Ascending aorta (tissue), 2 donors: Measurements from ENCODE around the gene RYR1. TPM values are rescaled to one million over a fixed set of nuclear protein-coding genes. Genes with fewer than 3 reads are reported as not detected.
"Not testable (repeated sequence)": the region's sequence is repeated elsewhere in the genome, so short reads cannot be mapped to it uniquely, and the experiment has no call there.

Experiments
- DNase-seq, 2 donors: peaks; one replicate each; pipeline ENCODE4 v3.0.0-alpha.2; 2019; ENCODE audit warnings: low spot score in 2 of 2
- H3K27ac ChIP-seq, 2 donors: fragments of 200-600 bp; sonication (generic); one replicate each; pipeline ENCODE4 v1.5.1; 2016 to 2017; ENCODE audit warnings: mild to moderate bottlenecking in 1 of 2
- H3K27me3 ChIP-seq: fragments of 200-600 bp; sonication (generic); one replicate; pipeline ENCODE4 v1.5.1; 2017
- H3K36me3 ChIP-seq, 2 donors: fragments of 200-600 bp; sonication (generic); one replicate each; pipeline ENCODE4 v1.5.1; 2016
- H3K4me1 ChIP-seq, 2 donors: fragments of 200-600 bp; sonication (generic); one replicate each; pipeline ENCODE4 v1.5.1; 2016 to 2017; ENCODE audit warnings: mild to moderate bottlenecking in 1 of 2
- H3K4me3 ChIP-seq, 2 donors: fragments of 200-600 bp; sonication (generic); one replicate each; pipeline ENCODE4 v1.5.1; 2016 to 2017; ENCODE audit warnings: mild to moderate bottlenecking in 1 of 2
- H3K9me3 ChIP-seq, 2 donors: fragments of 200-600 bp; sonication (generic); one replicate each; pipeline ENCODE4 v1.5.1; 2016
- CTCF ChIP-seq, 3 experiments: fragments of 200-600 bp in 2 of 3; fragments of 450-650 bp in 1 of 3; sonication (generic) in 2 of 3; IDR thresholded peaks; one replicate each; pipeline ENCODE4 v1.5.1; 2016 to 2019; ENCODE audit warnings: antibody characterized with exemption in 3 of 3, mild to moderate bottlenecking in 1 of 3, moderate library complexity in 1 of 3
- intact Hi-C: fragments of 100-400 bp; cut with DNase I; formaldehyde crosslinking; loops from one replicate; pipeline ENCODE4 v1.15.1; 2023
- total RNA-seq: library from RNA; depleted of rRNA; stranded (reverse); fragments of >200 nt; gene quantifications from one replicate; pipeline ENCODE4 v1.1.0, GENCODE V29; 2016

RYR1 gene
- total RNA-seq, 1 donor from 2014 or later = 1.5 TPM

- no peak for TF ChIP-seq CTCF (IDR thresholded peaks at IDR 0.05)
- Histone ChIP-seq H3K9me3 (no peaks in the 10 kb centered on the region), H3K27me3 (no peaks in the 10 kb centered on the region), H3K36me3 (no peaks in the 10 kb centered on the region), H3K27ac (no peak overlapping the region), H3K4me3 (no peak overlapping the region), H3K4me1 (peaks cover 0 to 7% of the 10 kb centered on the region in 2 donors)
- intact Hi-C loops = loop anchor here (2.0 to 10.0 kb wide), 2 partner anchors 349 to 385 kb away; partner anchors contain the start of genes MRPS12, NFKBIB, SARS2 and SIRT2
- no peak for DNase-seq
These were observed 112.1 kb downstream of the RYR1 start for GRCh38 chr19:38545596-38545995.

- peaks cover 0 to 7% of the 10 kb centered on the region in 2 donors for H3K4me1 ChIP-seq
- intact Hi-C loops = loop anchor here (10.0 kb wide), 1 partner anchor 347 kb away; the partner anchor contains the start of genes NFKBIB and SIRT2
- H3K27ac ChIP-seq = no peak overlapping the region
- no peak for DNase-seq
- H3K4me3 ChIP-seq = no peak overlapping the region
- H3K36me3 ChIP-seq = no peaks in the 10 kb centered on the region
- no peaks in the 10 kb centered on the region for H3K27me3 ChIP-seq
- no peak for TF ChIP-seq CTCF (IDR thresholded peaks at IDR 0.05)
- no peaks in the 10 kb centered on the region for H3K9me3 ChIP-seq
These were observed 113.9 kb downstream of the RYR1 start for GRCh38 chr19:38547421-38547820.

- Histone ChIP-seq H3K27me3 (no peaks in the 10 kb centered on the region), H3K9me3 (no peaks in the 10 kb centered on the region), H3K4me3 (no peak overlapping the region), H3K4me1 (peaks cover 0 to 7% of the 10 kb centered on the region in 2 donors), H3K36me3 (no peaks in the 10 kb centered on the region), H3K27ac (no peak overlapping the region)
- no peak for DNase-seq
- TF ChIP-seq CTCF (IDR thresholded peaks at IDR 0.05) = no peak
- intact Hi-C loops = loop anchor here (10.0 kb wide), 1 partner anchor 346 kb away; the partner anchor contains the start of genes NFKBIB and SIRT2
These were observed 115.6 kb downstream of the RYR1 start for GRCh38 chr19:38549061-38549460.

- no peaks in the 10 kb centered on the region for H3K4me1 ChIP-seq
- DNase-seq = no peak
- no peak overlapping the region for H3K4me3 ChIP-seq
- no peak overlapping the region for H3K27ac ChIP-seq
- H3K27me3 ChIP-seq = no peaks in the 10 kb centered on the region
- TF ChIP-seq CTCF (IDR thresholded peaks at IDR 0.05) = no peak
- intact Hi-C loops = loop anchor here (10.0 kb wide), 1 partner anchor 345 kb away; the partner anchor contains the start of genes NFKBIB and SIRT2
- H3K36me3 ChIP-seq = no peaks in the 10 kb centered on the region
- H3K9me3 ChIP-seq = no peaks in the 10 kb centered on the region
These were observed 116.5 kb downstream of the RYR1 start for GRCh38 chr19:38549942-38550341.

- intact Hi-C loops = no loop called here
- H3K27me3 ChIP-seq = no peaks in the 10 kb centered on the region
- DNase-seq = no peak
- H3K4me3 ChIP-seq = no peak overlapping the region
- no peaks in the 10 kb centered on the region for H3K36me3 ChIP-seq
- H3K9me3 ChIP-seq = no peaks in the 10 kb centered on the region
- H3K4me1 ChIP-seq = no peaks in the 10 kb centered on the region
- H3K27ac ChIP-seq = no peak overlapping the region
- TF ChIP-seq CTCF (IDR thresholded peaks at IDR 0.05) = no peak
These were observed 116.9 kb downstream of the RYR1 start for GRCh38 chr19:38550376-38550775.

- TF ChIP-seq CTCF (IDR thresholded peaks at IDR 0.05) = no peak
- intact Hi-C loops = no loop called here
These were observed 117.9 kb downstream of the RYR1 start for GRCh38 chr19:38551450-38551813.

GRCh38 chr19:38553239-38553638, 119.7 kb downstream of the RYR1 start:
- H3K4me3 ChIP-seq, H3K9me3 ChIP-seq, DNase-seq, H3K36me3 ChIP-seq, H3K27me3 ChIP-seq, H3K27ac ChIP-seq, intact Hi-C loops, H3K4me1 ChIP-seq: not testable (repeated sequence)

More at GRCh38 chr19:38551450-38551813, 117.9 kb downstream of the RYR1 start:
- Histone ChIP-seq H3K36me3 (no peaks in the 10 kb centered on the region), H3K27ac (no peak overlapping the region), H3K4me1 (no peaks in the 10 kb centered on the region), H3K9me3 (no peaks in the 10 kb centered on the region), H3K4me3 (no peak overlapping the region), H3K27me3 (no peaks in the 10 kb centered on the region)
- no peak for DNase-seq
